H1 (cell line): Measurements from ENCODE around the gene POLE. TPM values are rescaled to one million over a fixed set of nuclear protein-coding genes. Genes with fewer than 3 reads are reported as not detected.

ENCODE experiments used
- BACH1 ChIP-seq: IDR thresholded peaks from 2 replicates; pipeline ENCODE4 v1.6.1; 2012; ENCODE audit warnings: low read length, improper control_type of control experiment
- CHD1 ChIP-seq: IDR thresholded peaks from 2 replicates; pipeline ENCODE4 v1.6.1; 2012; ENCODE audit warnings: low read depth, low read length, improper control_type of control experiment
- CREB1 ChIP-seq: IDR thresholded peaks from 2 replicates; pipeline ENCODE4 v1.6.1; 2012; ENCODE audit warnings: inconsistent platforms
- EGR1 ChIP-seq: IDR thresholded peaks from 2 replicates; pipeline ENCODE4 v1.6.1; 2011; ENCODE audit warnings: low read depth, low read length, borderline replicate concordance
- GTF2F1 ChIP-seq: IDR thresholded peaks from 2 replicates; pipeline ENCODE4 v1.6.1; 2012; ENCODE audit warnings: low read depth, low read length, improper control_type of control experiment, borderline replicate concordance
- RFX5 ChIP-seq: IDR thresholded peaks from 2 replicates; pipeline ENCODE4 v1.6.1; 2011; ENCODE audit warnings: low read depth, low read length, improper control_type of control experiment, borderline replicate concordance
- RXRA ChIP-seq: IDR thresholded peaks from 2 replicates; pipeline ENCODE4 v1.6.1; 2011; ENCODE audit warnings: low read depth, mild to moderate bottlenecking, low read length, moderate library complexity; ENCODE audit not compliant: insufficient read depth
- SRF ChIP-seq: IDR thresholded peaks from 2 replicates; pipeline ENCODE4 v1.6.1; 2011; ENCODE audit warnings: mild to moderate bottlenecking, low read depth, low read length, moderate library complexity
- polyA plus RNA-seq, 7 experiments: library from polyadenylated mRNA; depleted of rRNA in 3 of 7; stranded (reverse) in 5 of 7; unstranded in 2 of 7; fragments of >200 nt in 5 of 7; fragments of 200-250 nt in 2 of 7; gene quantifications; 1 replicate in 5 of 7; 2 replicates in 1 of 7; 4 replicates in 1 of 7; pipeline versions ENCODE4 v1.2.1 to v1.2.3, GENCODE V29; 2011 to 2013; ENCODE audit warnings: missing spikeins in 2 of 7, mixed read lengths in 2 of 7
- total RNA-seq: library from RNA; stranded (reverse); fragmentation: NEBNext Ultra II Directional; extraction: Animal tissue kit (Norgen Biotek cat#: 25700); gene quantifications from 2 replicates; pipeline ENCODE4 v1.2.1, GENCODE V29; 2021
- TF ChIP-seq, protein P1 (sequence below): fragments of 300-600 bp; sonication (generic); IDR thresholded peaks from 2 replicates; pipeline ENCODE4 v1.7.1; 2012; ENCODE audit warnings: low read length, moderate library complexity, mild to moderate bottlenecking, inconsistent platforms; ENCODE audit not compliant: insufficient replicate concordance

Gene POLE
- total and polyA plus RNA-seq, 2 of the 8 experiments (the other 6 are each of a cell fraction or from before 2014, with no cell fraction given) = 59.7 to 115 TPM

DNA sequence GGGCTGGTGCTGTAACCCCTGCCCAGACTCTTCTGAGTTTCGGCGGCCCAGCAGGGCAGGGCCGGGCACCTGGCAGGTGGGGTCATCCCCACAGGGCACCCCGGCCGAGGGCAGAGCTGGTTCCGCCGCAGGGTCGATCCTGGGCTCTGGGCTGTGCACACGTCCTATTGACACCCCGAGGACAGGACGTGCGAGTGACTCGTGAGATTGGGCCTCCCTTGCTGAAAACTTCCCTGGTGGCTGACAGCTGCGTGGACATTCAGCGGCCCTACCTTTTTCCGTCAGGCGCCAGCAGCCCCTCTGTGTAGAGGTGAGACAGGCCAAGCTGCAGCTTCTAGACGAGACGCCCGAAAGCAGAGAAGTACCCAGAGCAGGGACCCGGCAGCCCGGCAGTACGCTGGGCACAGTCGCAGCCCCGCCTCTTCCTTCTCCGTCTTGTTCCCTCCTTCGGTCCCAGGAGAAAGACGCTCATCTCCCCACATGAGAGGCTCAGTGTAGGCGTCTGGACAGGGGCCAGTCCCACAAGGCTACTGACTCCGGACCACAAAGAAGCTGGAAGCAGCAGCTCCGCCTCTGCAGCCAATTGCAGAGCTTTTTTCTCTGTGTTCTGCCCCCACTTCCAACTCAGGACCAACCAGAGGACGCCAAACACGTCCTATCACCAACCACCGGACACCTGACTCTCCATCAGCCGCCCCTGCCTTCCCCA, 76.9 kb downstream of the POLE start, which contains the start of gene LRCOL1 (continued):
- TF ChIP-seq RXRA (no peak), SRF (no peak), CHD1 (no peak), RFX5 (no peak), EGR1 (no peak), CREB1 (no peak), GTF2F1 (no peak), BACH1 (no peak)
- TF ChIP-seq, protein P1, sequence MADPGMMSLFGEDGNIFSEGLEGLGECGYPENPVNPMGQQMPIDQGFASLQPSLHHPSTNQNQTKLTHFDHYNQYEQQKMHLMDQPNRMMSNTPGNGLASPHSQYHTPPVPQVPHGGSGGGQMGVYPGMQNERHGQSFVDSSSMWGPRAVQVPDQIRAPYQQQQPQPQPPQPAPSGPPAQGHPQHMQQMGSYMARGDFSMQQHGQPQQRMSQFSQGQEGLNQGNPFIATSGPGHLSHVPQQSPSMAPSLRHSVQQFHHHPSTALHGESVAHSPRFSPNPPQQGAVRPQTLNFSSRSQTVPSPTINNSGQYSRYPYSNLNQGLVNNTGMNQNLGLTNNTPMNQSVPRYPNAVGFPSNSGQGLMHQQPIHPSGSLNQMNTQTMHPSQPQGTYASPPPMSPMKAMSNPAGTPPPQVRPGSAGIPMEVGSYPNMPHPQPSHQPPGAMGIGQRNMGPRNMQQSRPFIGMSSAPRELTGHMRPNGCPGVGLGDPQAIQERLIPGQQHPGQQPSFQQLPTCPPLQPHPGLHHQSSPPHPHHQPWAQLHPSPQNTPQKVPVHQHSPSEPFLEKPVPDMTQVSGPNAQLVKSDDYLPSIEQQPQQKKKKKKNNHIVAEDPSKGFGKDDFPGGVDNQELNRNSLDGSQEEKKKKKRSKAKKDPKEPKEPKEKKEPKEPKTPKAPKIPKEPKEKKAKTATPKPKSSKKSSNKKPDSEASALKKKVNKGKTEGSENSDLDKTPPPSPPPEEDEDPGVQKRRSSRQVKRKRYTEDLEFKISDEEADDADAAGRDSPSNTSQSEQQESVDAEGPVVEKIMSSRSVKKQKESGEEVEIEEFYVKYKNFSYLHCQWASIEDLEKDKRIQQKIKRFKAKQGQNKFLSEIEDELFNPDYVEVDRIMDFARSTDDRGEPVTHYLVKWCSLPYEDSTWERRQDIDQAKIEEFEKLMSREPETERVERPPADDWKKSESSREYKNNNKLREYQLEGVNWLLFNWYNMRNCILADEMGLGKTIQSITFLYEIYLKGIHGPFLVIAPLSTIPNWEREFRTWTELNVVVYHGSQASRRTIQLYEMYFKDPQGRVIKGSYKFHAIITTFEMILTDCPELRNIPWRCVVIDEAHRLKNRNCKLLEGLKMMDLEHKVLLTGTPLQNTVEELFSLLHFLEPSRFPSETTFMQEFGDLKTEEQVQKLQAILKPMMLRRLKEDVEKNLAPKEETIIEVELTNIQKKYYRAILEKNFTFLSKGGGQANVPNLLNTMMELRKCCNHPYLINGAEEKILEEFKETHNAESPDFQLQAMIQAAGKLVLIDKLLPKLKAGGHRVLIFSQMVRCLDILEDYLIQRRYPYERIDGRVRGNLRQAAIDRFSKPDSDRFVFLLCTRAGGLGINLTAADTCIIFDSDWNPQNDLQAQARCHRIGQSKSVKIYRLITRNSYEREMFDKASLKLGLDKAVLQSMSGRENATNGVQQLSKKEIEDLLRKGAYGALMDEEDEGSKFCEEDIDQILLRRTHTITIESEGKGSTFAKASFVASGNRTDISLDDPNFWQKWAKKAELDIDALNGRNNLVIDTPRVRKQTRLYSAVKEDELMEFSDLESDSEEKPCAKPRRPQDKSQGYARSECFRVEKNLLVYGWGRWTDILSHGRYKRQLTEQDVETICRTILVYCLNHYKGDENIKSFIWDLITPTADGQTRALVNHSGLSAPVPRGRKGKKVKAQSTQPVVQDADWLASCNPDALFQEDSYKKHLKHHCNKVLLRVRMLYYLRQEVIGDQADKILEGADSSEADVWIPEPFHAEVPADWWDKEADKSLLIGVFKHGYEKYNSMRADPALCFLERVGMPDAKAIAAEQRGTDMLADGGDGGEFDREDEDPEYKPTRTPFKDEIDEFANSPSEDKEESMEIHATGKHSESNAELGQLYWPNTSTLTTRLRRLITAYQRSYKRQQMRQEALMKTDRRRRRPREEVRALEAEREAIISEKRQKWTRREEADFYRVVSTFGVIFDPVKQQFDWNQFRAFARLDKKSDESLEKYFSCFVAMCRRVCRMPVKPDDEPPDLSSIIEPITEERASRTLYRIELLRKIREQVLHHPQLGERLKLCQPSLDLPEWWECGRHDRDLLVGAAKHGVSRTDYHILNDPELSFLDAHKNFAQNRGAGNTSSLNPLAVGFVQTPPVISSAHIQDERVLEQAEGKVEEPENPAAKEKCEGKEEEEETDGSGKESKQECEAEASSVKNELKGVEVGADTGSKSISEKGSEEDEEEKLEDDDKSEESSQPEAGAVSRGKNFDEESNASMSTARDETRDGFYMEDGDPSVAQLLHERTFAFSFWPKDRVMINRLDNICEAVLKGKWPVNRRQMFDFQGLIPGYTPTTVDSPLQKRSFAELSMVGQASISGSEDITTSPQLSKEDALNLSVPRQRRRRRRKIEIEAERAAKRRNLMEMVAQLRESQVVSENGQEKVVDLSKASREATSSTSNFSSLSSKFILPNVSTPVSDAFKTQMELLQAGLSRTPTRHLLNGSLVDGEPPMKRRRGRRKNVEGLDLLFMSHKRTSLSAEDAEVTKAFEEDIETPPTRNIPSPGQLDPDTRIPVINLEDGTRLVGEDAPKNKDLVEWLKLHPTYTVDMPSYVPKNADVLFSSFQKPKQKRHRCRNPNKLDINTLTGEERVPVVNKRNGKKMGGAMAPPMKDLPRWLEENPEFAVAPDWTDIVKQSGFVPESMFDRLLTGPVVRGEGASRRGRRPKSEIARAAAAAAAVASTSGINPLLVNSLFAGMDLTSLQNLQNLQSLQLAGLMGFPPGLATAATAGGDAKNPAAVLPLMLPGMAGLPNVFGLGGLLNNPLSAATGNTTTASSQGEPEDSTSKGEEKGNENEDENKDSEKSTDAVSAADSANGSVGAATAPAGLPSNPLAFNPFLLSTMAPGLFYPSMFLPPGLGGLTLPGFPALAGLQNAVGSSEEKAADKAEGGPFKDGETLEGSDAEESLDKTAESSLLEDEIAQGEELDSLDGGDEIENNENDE = no peak
